Measurements from ENCODE around the gene GYG2.
A peak's percentile ranks its signal among the peaks of the same experiment; 100 is the strongest.

The GYG2 gene

GRCh38 chrX:2926664-2927275, 98.0 kb downstream of the GYG2 start:
- Histone ChIP-seq H3K4me1 (ENCODE audit: insufficient read depth, insufficient read length) (no peaks in the 10 kb centered on the region), H3K4me3 (ENCODE audit: insufficient read length, low read depth) (no peak overlapping the region), H3K9ac (ENCODE audit: insufficient read length, low read depth) (no peak overlapping the region), H3K9me3 (ENCODE audit: insufficient read depth, low read length) (peaks cover 4% of the 10 kb centered on the region; the same call in 1 of the 2 replicates), H3K27me3 (ENCODE audit: insufficient read depth, insufficient read length) (no peaks in the 10 kb centered on the region), H3K36me3 (ENCODE audit: insufficient read depth, insufficient read length, low read length) (peaks cover 3% of the 10 kb centered on the region)
- no peak for DNase-seq (ENCODE audit: low read depth, low spot score)
- TF ChIP-seq YY1 (IDR thresholded peaks at IDR 0.05; ENCODE audit: insufficient read depth, insufficient read length) (no peak), SUZ12 (IDR thresholded peaks at IDR 0.05; ENCODE audit: extremely low read depth, insufficient read depth, insufficient read length) (no peak), ZNF274 (IDR thresholded peaks at IDR 0.05; ENCODE audit: low read depth, low read length) (no peak)

DNA sequence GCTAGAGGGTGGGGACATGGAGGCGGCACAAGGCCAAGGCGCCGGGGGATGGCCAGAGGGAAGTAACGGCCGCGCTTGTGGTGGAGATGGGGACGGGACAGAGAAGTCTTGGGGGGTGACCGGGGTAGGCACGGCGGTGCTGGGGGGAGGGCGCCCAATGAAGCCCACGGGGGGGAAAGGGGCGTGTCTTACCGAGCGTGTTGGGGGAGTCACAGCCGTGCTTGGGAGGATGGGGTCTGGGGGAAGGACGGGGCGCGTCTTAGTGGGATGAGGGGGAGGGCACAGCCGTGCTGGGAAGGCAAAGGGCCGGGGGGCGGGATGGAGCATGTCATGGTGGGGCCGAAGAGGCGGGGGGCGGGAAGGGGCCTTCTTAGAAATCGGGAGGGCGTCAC, 99.5 kb downstream of the GYG2 start:
- peak; percentile 74 for DNase-seq (ENCODE audit: low read depth, low spot score)
- H3K36me3 ChIP-seq (ENCODE audit: insufficient read depth, insufficient read length, low read length): no peaks in the 10 kb centered on the region
- TF ChIP-seq SUZ12 (IDR thresholded peaks at IDR 0.05; ENCODE audit: extremely low read depth, insufficient read depth, insufficient read length) (no peak), YY1 (IDR thresholded peaks at IDR 0.05; ENCODE audit: insufficient read depth, insufficient read length) (no peak)
- H3K9me3 ChIP-seq (ENCODE audit: insufficient read depth, low read length): peaks cover 4% of the 10 kb centered on the region; the same call in 1 of the 2 replicates
- peak overlapping the region; percentile 80 for H3K9ac ChIP-seq (ENCODE audit: insufficient read length, low read depth)
- H3K27me3 ChIP-seq (ENCODE audit: insufficient read depth, insufficient read length): no peaks in the 10 kb centered on the region
- H3K4me1 ChIP-seq (ENCODE audit: insufficient read depth, insufficient read length): peaks cover 4% of the 10 kb centered on the region
- H3K4me3 ChIP-seq (ENCODE audit: insufficient read length, low read depth): peak overlapping the region; percentile 56

- peak within 1 kb of the TSS; percentile 86 for H3K9ac ChIP-seq (ENCODE audit: insufficient read length, low read depth)
- H3K4me3 ChIP-seq (ENCODE audit: insufficient read length, low read depth): peak within 1 kb of the TSS; percentile 79
- peaks cover 4% of the 10 kb centered on the region; the same call in 1 of the 2 replicates for H3K9me3 ChIP-seq (ENCODE audit: insufficient read depth, low read length)
- DNase-seq (ENCODE audit: low read depth, low spot score): peak; percentile 89
- peaks cover 4% of the 10 kb centered on the region for H3K4me1 ChIP-seq (ENCODE audit: insufficient read depth, insufficient read length)
- H3K36me3 ChIP-seq (ENCODE audit: insufficient read depth, insufficient read length, low read length): peaks cover 4% of the 10 kb centered on the region
- no peaks in the 10 kb centered on the region for H3K27me3 ChIP-seq (ENCODE audit: insufficient read depth, insufficient read length)
- TF ChIP-seq ZNF274 (IDR thresholded peaks at IDR 0.05; ENCODE audit: low read depth, low read length): no peak
Measured at GRCh38 chrX:2928583-2929434, 100.1 kb downstream of the GYG2 start, which contains the start of gene ARSD. TSS of gene ARSD (minus strand) at chrX:2929339. CDS start at chrX:2929275, 64 bp downstream.

GRCh38 chrX:2931155-2931554, 102.4 kb downstream of the GYG2 start:
- peak overlapping the region; percentile 61 for H3K9ac ChIP-seq (ENCODE audit: insufficient read length, low read depth)
- TF ChIP-seq SUZ12 (IDR thresholded peaks at IDR 0.05; ENCODE audit: extremely low read depth, insufficient read depth, insufficient read length) (no peak), ZNF274 (IDR thresholded peaks at IDR 0.05; ENCODE audit: low read depth, low read length) (no peak), YY1 (IDR thresholded peaks at IDR 0.05; ENCODE audit: insufficient read depth, insufficient read length) (no peak)

DNA sequence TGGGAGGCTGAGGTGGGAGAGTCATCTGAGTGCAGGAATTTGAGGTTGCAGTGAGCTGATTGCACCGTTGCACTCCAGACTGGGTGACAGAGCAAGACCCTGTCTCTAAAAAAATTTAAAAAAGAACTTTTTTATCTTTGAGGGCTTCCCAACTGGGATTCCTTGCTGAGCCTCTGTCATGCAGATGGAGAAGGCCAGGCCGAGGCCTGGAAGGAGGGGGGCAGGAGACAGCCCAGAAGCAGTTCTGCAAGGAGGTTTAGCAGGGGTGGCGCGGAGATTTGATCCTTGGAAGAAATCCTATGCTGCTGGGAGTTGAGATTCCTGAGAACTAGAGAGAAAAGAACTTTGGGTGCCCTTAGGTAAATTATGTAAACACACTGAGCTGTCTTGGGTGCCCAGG, 102.9 kb downstream of the GYG2 start:
- Histone ChIP-seq H3K4me3 (ENCODE audit: insufficient read length, low read depth) (no peak overlapping the region), H3K36me3 (ENCODE audit: insufficient read depth, insufficient read length, low read length) (peaks cover 7% of the 10 kb centered on the region), H3K4me1 (ENCODE audit: insufficient read depth, insufficient read length) (peaks cover 4% of the 10 kb centered on the region), H3K9ac (ENCODE audit: insufficient read length, low read depth) (peak overlapping the region; percentile 61), H3K27me3 (ENCODE audit: insufficient read depth, insufficient read length) (no peaks in the 10 kb centered on the region), H3K9me3 (ENCODE audit: insufficient read depth, low read length) (peaks cover 4% of the 10 kb centered on the region; the same call in 1 of the 2 replicates)
- DNase-seq (ENCODE audit: low read depth, low spot score): peak; percentile 70
- TF ChIP-seq YY1 (IDR thresholded peaks at IDR 0.05; ENCODE audit: insufficient read depth, insufficient read length) (no peak), ZNF274 (IDR thresholded peaks at IDR 0.05; ENCODE audit: low read depth, low read length) (no peak), SUZ12 (IDR thresholded peaks at IDR 0.05; ENCODE audit: extremely low read depth, insufficient read depth, insufficient read length) (no peak)

More at GRCh38 chrX:2931155-2931554, 102.4 kb downstream of the GYG2 start:
- H3K9me3 ChIP-seq (ENCODE audit: insufficient read depth, low read length): peaks cover 4% of the 10 kb centered on the region; the same call in 1 of the 2 replicates
- DNase-seq (ENCODE audit: low read depth, low spot score): no peak
- H3K4me3 ChIP-seq (ENCODE audit: insufficient read length, low read depth): no peak overlapping the region
- peaks cover 4% of the 10 kb centered on the region for H3K36me3 ChIP-seq (ENCODE audit: insufficient read depth, insufficient read length, low read length)
- peaks cover 4% of the 10 kb centered on the region for H3K4me1 ChIP-seq (ENCODE audit: insufficient read depth, insufficient read length)
- no peaks in the 10 kb centered on the region for H3K27me3 ChIP-seq (ENCODE audit: insufficient read depth, insufficient read length)

Data from NT2/D1 (cell line).